Keratinocyte (primary cell): Measurements from ENCODE around the gene DLX1. TPM values are rescaled to one million over a fixed set of nuclear protein-coding genes. Genes with fewer than 3 reads are reported as not detected.

Experiments
- DNase-seq: peaks from one replicate; pipeline ENCODE4 v3.0.0-alpha.2; 2011; ENCODE audit warnings: low read depth, missing footprints, low spot score
- FAIRE-seq: peaks from 2 replicates; lab custom pipeline; 2011; peaks lifted over from hg19 to GRCh38; lab: Jason Lieb, UNC
- H2AFZ ChIP-seq: 2 replicates; pipeline ENCODE4 v1.6.0; 2012; ENCODE audit warnings: low read length, control low read depth, inconsistent platforms; ENCODE audit not compliant: control insufficient read depth
- H3K27ac ChIP-seq: 2 replicates; pipeline ENCODE4 v1.5.1; 2011; ENCODE audit warnings: low read length; ENCODE audit not compliant: control insufficient read depth, insufficient read depth
- H3K27me3 ChIP-seq: 3 replicates; pipeline ENCODE4 v1.6.0; 2011; ENCODE audit warnings: low read length; ENCODE audit not compliant: control insufficient read depth, insufficient read depth; ENCODE audit errors: extremely low read depth
- H3K36me3 ChIP-seq, 2 experiments: 2 replicates in 1 of 2; 3 replicates in 1 of 2; pipeline ENCODE4 v1.5.1; 2011; ENCODE audit warnings: low read length in 2 of 2, mild to moderate bottlenecking in 1 of 2; ENCODE audit not compliant: control insufficient read depth in 2 of 2, insufficient read depth in 2 of 2; ENCODE audit errors: extremely low read depth in 1 of 2
- H3K4me1 ChIP-seq: 3 replicates; pipeline ENCODE4 v1.5.1; 2011; ENCODE audit warnings: low read length; ENCODE audit not compliant: control insufficient read depth, insufficient read depth; ENCODE audit errors: extremely low read depth
- H3K4me2 ChIP-seq: 3 replicates; pipeline ENCODE4 v1.6.0; 2011; ENCODE audit warnings: low read depth, low read length; ENCODE audit not compliant: control insufficient read depth, insufficient read depth; ENCODE audit errors: extremely low read depth
- H3K4me3 ChIP-seq, 3 experiments: fragments of 200-600 bp in 1 of 3; sonication (generic) in 1 of 3; 2 replicates in 2 of 3; 3 replicates in 1 of 3; pipeline ENCODE4 v1.5.1; 2011 to 2016; ENCODE audit warnings: low read length in 3 of 3, mild to moderate bottlenecking in 3 of 3, control low read depth in 2 of 3, inconsistent platforms in 1 of 3, low read depth in 1 of 3, mixed read lengths in 1 of 3, mixed run types in 1 of 3, moderate library complexity in 1 of 3; ENCODE audit not compliant: control insufficient read depth in 2 of 3, insufficient read depth in 2 of 3; ENCODE audit errors: extremely low read depth in 1 of 3
- H3K79me2 ChIP-seq: 2 replicates; pipeline ENCODE4 v1.6.0; 2012; ENCODE audit warnings: low read length; ENCODE audit not compliant: control insufficient read depth, insufficient read depth
- H3K9ac ChIP-seq: 3 replicates; pipeline ENCODE4 v1.6.0; 2011; ENCODE audit warnings: low read length; ENCODE audit not compliant: control insufficient read depth, insufficient read depth; ENCODE audit errors: extremely low read depth
- H3K9me1 ChIP-seq: 3 replicates; pipeline ENCODE4 v1.6.0; 2011; ENCODE audit warnings: low read length; ENCODE audit not compliant: control insufficient read depth, insufficient read depth; ENCODE audit errors: extremely low read depth
- H3K9me3 ChIP-seq: 2 replicates; pipeline ENCODE4 v1.5.1; 2012; ENCODE audit warnings: low read depth, low read length; ENCODE audit not compliant: control insufficient read depth
- H4K20me1 ChIP-seq: 3 replicates; pipeline ENCODE4 v1.6.0; 2011; ENCODE audit warnings: low read length; ENCODE audit not compliant: control insufficient read depth, insufficient read depth; ENCODE audit errors: extremely low read depth
- CTCF ChIP-seq, 3 experiments: IDR thresholded peaks in 1 of 3; conservative IDR thresholded peaks in 1 of 3; optimal IDR thresholded peaks in 1 of 3; 2 replicates in 2 of 3; 3 replicates in 1 of 3; pipeline versions ENCODE3 to v1.5.1; 2011; ENCODE audit warnings: low read length in 3 of 3, mild to moderate bottlenecking in 3 of 3, moderate library complexity in 2 of 3, control low read depth in 1 of 3, inconsistent platforms in 1 of 3; ENCODE audit not compliant: insufficient read depth in 2 of 3; ENCODE audit errors: extremely low read depth in 1 of 3
- EZH2 ChIP-seq: IDR thresholded peaks from one replicate; pipeline ENCODE4 v1.6.1; 2012; ENCODE audit warnings: inconsistent platforms, mild to moderate bottlenecking, low read length, moderate library complexity
- dilution Hi-C: fragments of 300-500 bp; cut with MboI; formaldehyde crosslinking; loops from one replicate; pipeline ENCODE4 v1.7.0; 2020; ENCODE audit warnings: low sequenced_read_pairs; ENCODE audit not compliant: extremely low pct_ligation_motif_present
- polyA plus RNA-seq, 5 experiments: library from polyadenylated mRNA; depleted of rRNA in 3 of 5; stranded (reverse) in 3 of 5; stranded (forward) in 1 of 5; unstranded in 1 of 5; fragments of >200 nt; gene quantifications; 1 replicate in 1 of 5; 2 replicates in 3 of 5; 3 replicates in 1 of 5; pipeline versions ENCODE4 v1.2.1 to v1.2.3, GENCODE V29; 2011 to 2012; ENCODE audit warnings: missing spikeins in 2 of 5, low read depth in 1 of 5, low replicate concordance in 1 of 5

DLX1 gene
- polyA plus RNA-seq, 1 donor (not counting 4 experiments of a cell fraction or from before 2014, with no cell fraction given), result 0.88 TPM

DNA sequence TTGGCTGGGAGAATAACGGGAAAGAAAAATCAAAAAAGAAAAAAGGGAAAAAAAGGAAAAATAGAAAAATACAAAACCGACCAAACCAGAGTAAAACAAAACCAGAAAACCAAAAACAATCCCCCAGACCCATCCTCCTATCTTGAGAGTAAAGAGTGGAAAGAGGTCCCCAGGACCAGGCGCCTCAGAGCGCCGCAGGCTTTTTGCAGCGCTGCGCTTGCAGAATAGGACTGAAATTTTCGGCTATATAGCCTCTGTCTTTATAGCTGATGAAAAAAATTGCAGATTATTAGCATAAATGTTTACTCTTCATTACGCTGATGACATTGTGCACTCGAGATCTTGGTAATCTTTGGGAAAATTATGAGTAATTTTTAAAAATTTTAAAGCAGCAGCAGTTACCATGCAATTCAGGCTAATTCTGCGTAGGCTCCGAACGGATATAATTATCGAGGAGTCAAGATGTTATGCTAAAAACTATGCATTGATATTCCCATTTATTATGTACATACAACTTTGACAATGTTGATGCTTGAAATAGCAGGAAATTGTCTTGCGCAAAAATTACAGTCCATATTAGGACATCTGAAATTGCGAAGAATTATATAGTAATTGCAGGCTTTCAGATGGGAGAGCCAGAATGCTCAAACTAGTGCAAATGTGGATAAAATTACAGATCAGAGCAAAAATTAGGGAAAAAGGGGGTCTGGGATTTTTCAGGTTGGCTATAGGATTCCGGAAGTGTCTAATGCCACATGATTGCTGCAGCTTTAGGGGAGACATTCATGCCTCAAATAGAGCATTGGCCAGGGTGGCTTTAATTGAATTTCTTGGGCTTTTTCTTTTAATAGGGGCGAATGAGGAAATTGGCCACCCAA, 8.3 kb downstream of the DLX1 start:
- no peak overlapping the region for H2AFZ ChIP-seq
- H4K20me1 ChIP-seq, result no peaks in the 10 kb centered on the region
- FAIRE-seq (no peak), DNase-seq (no peak)
- H3K9ac ChIP-seq, result no peak overlapping the region
- H3K79me2 ChIP-seq, result no peaks in the 10 kb centered on the region
- dilution Hi-C loops, result no loop called here
- H3K9me1 ChIP-seq, result no peaks in the 10 kb centered on the region
- TF ChIP-seq EZH2 (peak; percentile 45), CTCF (optimal IDR thresholded peaks at IDR 0.05 in 1 of 3, IDR thresholded peaks at IDR 0.05 in 1 of 3, conservative IDR thresholded peaks at IDR 0.05 in 1 of 3; ENCODE audit: extremely low read depth in 1 of 3, insufficient read depth in 2 of 3, low read length in 3 of 3) (no peak)
- no peak overlapping the region for H3K4me3 ChIP-seq
- H3K4me2 ChIP-seq, result peak overlapping the region; percentile 58
- H3K27ac ChIP-seq, result no peak overlapping the region
- H3K36me3 ChIP-seq, result no peaks in the 10 kb centered on the region
- H3K9me3 ChIP-seq, result no peaks in the 10 kb centered on the region
- H3K27me3 ChIP-seq, result peaks cover 61% of the 10 kb centered on the region
- H3K4me1 ChIP-seq, result peaks cover 35% of the 10 kb centered on the region

DNA sequence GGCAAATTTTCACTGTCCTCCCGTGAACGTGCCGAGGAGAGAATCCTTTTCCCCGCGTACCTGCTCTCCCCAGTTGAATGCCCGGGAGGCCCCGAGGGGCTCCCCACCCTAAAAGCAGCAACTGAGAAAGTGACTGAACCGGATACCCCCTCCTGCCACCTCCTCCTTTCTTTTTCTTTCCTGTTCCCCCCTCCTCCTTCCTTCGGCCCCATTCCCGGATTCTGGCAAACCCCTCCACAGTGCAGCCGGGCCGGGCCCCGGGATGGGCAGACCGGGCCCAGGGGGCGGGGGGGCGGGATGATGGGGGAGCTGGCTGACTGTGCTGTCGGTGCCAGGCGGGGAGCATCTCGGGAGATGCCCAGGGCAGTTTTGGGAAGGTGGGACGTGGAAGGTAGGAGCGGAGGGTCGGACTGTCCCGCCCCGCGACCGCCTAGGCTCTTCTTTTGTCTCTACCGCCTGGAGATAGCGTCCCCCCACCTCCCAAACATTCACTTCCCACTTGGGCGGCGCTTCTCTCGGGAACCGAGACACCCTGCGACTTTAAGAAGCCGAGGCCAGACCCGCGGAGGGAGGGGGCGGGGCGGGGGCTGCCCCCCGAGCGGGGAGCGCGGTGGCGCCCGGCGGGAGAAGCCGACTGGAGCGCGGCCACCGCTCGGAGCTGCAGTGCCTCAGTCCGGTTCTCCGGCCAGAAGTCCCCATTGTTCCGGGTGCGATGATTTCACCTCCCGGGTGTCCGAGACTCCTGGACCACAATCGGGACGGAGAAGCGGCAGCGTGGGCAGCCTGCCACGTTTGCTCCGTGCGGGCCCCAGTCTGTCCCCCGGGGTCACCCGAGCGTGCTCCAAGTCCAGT, 9.2 kb downstream of the DLX1 start:
- Histone ChIP-seq H3K36me3 (no peaks in the 10 kb centered on the region), H3K4me1 (peaks cover 43% of the 10 kb centered on the region), H3K4me2 (peak overlapping the region; percentile 91), H3K9me1 (no peaks in the 10 kb centered on the region), H3K9me3 (no peaks in the 10 kb centered on the region), H4K20me1 (no peaks in the 10 kb centered on the region), H2AFZ (peak overlapping the region; percentile 57), H3K4me3 (peak overlapping the region; percentile 45 to 72 (median 71)), H3K79me2 (no peaks in the 10 kb centered on the region), H3K9ac (peak overlapping the region; percentile 88), H3K27me3 (peaks cover 52% of the 10 kb centered on the region), H3K27ac (peak overlapping the region; percentile 92)
- DNase-seq (no peak), FAIRE-seq (no peak)
- dilution Hi-C loops, result no loop called here
- peak; percentile 47 for TF ChIP-seq EZH2
- TF ChIP-seq CTCF (optimal IDR thresholded peaks at IDR 0.05 in 1 of 3, IDR thresholded peaks at IDR 0.05 in 1 of 3, conservative IDR thresholded peaks at IDR 0.05 in 1 of 3; ENCODE audit: extremely low read depth in 1 of 3, insufficient read depth in 2 of 3, low read length in 3 of 3), result no peak
